GM18907 (cell line): ENCODE measurements around the gene ANKRD62.
"Not testable (repeated sequence)": the region's sequence is repeated elsewhere in the genome, so short reads cannot be mapped to it uniquely, and the experiment has no call there.

Experiments used
- ATAC-seq: cut with Tn5 transposase; IDR thresholded peaks from one replicate; pipeline ENCODE4 v1.9.1; 2021; ENCODE audit warnings: mild to moderate bottlenecking, moderate library complexity; ENCODE audit not compliant: unreplicated experiment

Gene ANKRD62

DNA sequence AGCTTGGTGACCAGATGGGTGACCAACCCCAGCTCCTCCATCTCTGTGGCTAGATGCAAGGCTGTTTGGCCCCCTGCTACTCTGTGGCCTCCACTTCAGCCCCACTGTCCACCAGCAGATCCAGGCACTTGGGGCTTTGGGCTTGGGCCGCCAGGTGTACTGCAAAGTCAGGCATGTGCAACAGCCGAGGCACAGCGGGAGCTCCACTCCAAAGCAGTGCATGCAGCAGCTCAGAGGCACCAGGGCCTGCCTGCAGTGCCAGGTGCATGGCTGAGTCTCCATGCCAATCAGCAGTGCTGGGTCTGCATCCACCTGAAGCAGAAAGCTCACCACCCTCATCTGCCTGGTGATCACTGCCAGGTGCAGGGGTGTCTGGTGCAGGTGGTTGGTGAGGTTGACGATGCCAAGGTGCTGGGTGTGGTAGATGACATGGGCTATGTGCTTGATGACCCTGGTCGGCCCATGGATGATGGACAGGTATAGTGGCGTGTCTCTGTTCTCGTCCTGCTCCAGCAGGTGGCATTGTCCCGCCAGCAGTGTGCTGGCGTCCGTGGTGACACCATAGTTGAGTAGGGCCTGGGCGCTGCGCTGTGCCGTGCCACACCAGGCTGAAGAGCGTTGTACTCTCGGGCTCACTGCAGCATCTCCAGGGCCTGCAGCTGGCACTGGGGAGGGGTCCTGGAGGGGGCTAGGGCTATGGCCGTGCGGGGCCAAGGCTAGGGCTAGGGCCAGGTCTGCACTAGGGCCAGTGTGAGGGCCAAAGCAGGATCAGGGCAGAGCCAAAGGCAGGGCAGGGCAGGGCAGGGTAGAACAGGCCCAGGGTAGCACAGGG lies 1.0 kb upstream of the ANKRD62 start:
- ATAC-seq, result no peak

- ATAC-seq, result no peak
Measured at GRCh38 chr18:12098374-12098773, 4.7 kb downstream of the ANKRD62 start.

GRCh38 chr18:12099160-12099559 lies 5.5 kb downstream of the ANKRD62 start:
- no peak for ATAC-seq

- no peak for ATAC-seq
Measured at GRCh38 chr18:12101266-12101665, 7.6 kb downstream of the ANKRD62 start.

- ATAC-seq, result no peak
Measured at GRCh38 chr18:12102136-12102842, 8.6 kb downstream of the ANKRD62 start.

DNA sequence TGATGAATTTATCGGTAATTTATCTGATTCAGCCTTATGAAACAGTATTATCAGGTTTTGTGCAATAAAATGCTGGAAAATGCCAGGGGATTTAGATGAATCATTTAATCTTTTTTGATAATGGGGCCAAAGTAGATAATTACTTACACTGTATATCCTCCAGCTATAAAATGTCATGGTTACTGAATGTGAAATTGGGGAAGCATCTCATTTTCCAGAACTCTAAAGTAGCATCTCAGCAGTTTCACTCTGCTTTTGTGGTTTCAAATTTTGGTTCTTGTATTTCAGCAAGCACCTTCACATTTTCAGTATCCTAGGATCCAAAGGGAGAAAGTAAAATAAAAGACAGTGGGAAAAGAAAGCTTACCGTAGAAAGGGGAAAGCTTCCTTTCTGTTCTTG lies 12.8 kb downstream of the ANKRD62 start:
- ATAC-seq, result no peak

GRCh38 chr18:12109836-12110235 lies 16.2 kb downstream of the ANKRD62 start:
- no peak for ATAC-seq

DNA sequence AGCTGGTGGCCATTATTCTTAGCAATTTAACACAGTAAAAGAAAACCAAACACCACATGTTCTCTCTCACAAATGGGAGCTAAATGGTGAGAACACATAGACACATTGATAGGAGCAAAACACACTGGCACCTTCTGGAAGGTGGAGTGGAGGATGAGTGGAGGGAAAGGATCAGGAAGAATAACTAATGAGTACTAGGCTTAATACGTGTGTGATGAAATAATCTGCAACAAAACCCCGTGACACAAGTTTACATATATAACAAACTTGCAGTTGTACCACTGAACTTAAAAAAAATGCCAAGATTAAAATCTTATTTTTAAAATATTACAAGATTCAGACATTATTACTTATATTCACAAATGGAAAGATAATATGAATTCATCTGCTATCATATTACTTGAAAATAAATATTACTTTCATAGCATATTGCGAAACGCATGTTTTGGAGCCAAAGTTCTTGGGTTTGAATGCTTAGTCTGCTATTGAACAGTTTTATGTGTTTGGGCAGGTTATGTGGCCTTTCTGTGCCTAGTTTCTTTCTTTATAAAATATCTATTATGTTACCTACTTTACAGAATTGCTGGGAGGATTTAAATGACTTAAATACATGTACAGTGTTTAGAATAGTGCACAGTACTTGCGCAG lies 20.5 kb downstream of the ANKRD62 start:
- ATAC-seq, result no peak

- ATAC-seq, result no peak
Measured at GRCh38 chr18:12119358-12119757, 25.7 kb downstream of the ANKRD62 start.

DNA sequence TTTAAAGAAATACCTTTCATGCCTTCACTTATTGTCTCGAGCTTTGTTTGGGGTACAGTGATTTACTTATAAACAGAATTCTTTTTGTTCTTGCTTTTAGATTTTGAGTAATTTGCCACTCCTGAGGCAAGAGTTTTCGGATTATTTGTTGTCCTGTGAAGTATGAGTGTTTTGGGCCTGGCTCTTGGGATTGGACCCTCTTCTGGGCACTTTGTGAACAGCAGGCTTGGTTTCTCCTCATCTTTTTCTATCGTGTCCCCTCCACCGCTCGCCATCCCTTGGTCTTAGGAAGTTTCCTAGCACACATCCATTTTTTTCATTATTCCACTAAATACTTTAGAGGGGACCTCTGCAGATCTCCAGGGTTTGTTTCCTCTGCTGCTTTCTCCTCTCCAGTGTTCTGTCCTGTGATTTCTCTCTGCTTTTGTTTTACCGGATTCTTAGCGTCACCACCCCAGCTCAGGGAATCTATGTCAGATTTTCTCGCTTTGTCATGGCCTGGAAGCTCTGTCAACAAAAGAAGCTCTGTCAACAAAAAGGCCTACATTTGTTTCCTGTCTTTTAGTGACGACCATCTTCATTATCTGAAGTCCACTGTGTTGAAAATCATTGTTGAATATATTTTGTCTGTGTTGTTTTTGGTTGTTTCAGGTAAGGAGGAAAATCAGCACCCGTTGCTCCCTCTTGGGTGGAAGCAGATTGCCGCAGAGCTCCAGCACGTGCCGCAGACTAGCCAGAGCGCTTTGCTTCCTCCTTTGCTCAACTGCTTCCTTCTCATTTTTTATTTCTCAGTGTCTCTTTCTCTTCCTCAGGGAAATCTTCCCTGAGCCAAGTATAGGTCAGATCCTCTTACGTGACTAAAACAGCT lies 27.8 kb downstream of the ANKRD62 start:
- no peak for ATAC-seq

- ATAC-seq, result not testable (repeated sequence)
Measured at GRCh38 chr18:12122043-12122389, 28.4 kb downstream of the ANKRD62 start.

DNA sequence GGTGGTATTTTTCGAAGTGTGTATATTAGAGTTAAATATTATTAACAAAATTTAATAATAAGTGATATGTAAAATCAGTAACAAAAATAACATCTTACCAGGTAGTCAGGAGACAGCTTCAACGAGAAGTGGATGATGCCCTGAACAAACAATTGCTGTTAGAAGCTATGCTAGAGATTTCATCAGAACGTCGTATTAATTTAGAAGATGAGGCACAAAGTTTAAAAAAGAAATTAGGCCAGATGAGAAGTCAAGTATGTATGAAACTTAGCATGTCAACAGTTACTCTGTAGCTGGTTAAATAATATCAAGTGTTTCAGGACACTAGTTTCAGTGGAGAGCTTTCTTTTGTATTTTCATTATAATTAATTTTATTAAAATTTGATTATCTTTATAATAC lies 34.0 kb downstream of the ANKRD62 start:
- not testable (repeated sequence) for ATAC-seq

GRCh38 chr18:12138831-12139230 lies 45.2 kb downstream of the ANKRD62 start:
- not testable (repeated sequence) for ATAC-seq

DNA sequence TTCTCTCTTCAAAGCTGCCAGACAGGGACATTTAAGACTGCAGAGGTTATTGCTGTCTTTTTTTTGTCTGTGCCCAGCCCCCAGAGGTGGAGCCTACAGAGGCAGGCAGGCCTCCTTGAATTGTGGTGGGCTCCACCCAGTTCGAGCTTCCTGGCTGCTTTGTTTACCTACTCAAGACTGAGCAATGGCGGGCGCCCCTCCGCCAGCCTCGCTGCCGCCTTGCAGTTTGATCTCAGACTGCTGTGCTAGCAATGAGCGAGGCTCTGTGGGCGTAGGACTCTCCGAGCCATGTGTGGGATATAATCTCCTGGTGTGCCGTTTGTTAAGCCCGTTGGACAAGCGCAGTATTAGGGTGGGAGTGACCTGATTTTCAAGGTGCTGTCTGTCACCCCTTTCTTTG lies 47.2 kb downstream of the ANKRD62 start:
- ATAC-seq, result not testable (repeated sequence)

- not testable (repeated sequence) for ATAC-seq
Measured at GRCh38 chr18:12141778-12142177, 48.1 kb downstream of the ANKRD62 start.

DNA sequence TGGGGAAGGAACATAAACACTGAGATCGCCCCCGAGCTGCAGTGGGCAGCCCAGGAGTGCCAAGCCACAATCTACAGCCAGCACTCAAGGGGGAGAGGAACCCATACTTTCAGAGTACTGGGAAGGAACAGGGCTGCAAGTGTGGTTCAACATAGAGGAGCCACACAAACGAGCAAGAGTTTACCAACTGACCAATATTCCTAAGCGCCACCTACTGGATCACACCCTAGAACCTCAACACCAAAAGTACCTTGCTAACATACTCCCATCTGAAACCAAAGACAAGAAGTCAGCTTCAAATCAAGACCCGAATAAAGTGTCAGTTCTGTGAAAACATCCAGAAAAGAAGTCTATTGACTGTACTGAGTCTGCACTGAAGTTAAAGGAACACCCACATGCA lies 55.8 kb downstream of the ANKRD62 start:
- not testable (repeated sequence) for ATAC-seq

GRCh38 chr18:12154361-12154760 lies 60.7 kb downstream of the ANKRD62 start:
- ATAC-seq, result no peak

DNA sequence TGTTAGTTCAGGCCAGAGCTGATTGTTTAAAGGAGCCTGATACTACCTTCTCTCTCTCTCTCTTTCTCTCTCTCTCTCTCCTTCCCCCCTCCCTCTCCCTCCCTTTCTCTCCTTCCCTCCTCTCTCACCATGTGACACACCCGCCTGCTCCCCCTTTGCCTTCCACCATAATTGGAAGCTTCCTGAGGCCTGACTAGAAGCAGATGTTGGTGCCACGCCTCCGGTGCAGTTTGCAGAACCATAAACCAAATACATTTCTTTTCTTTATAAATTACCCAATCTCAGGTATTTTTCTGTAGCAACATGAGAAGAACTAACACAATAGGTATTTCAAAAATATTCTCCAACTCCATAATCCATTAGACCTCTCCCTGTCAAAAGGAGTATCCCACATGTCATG lies 62.4 kb downstream of the ANKRD62 start:
- no peak for ATAC-seq

- ATAC-seq, result no peak
Measured at GRCh38 chr18:12159446-12159845, 65.8 kb downstream of the ANKRD62 start.

- no peak for ATAC-seq
Measured at GRCh38 chr18:12162786-12163185, 69.1 kb downstream of the ANKRD62 start.
